ENCODE data around the gene PRPSAP1.
"Not testable (repeated sequence)": the region's sequence is repeated elsewhere in the genome, so short reads cannot be mapped to it uniquely, and the experiment has no call there.

Gene PRPSAP1

GRCh38 chr17:76317535-76317934, 36.2 kb downstream of the PRPSAP1 start:
- no peak for DNase-seq (ENCODE audit: low spot score)

- DNase-seq (ENCODE audit: low spot score): peak; percentile 58
Observed at GRCh38 chr17:76314392-76315227, 39.1 kb downstream of the PRPSAP1 start.

GRCh38 chr17:76312735-76313134, 41.0 kb downstream of the PRPSAP1 start:
- no peak for DNase-seq (ENCODE audit: low spot score)

GRCh38 chr17:76309461-76309860, 44.3 kb downstream of the PRPSAP1 start:
- DNase-seq (ENCODE audit: low spot score): no peak

GRCh38 chr17:76307966-76308338, 45.8 kb downstream of the PRPSAP1 start, which contains the start of gene QRICH2:
Gene QRICH2 (minus strand): TSS chr17:76308276. CDS start chr17:76307998, 278 bp downstream.
- DNase-seq (ENCODE audit: low spot score): no peak

- DNase-seq (ENCODE audit: low spot score): no peak
Observed at GRCh38 chr17:76307299-76307965, 46.3 kb downstream of the PRPSAP1 start.

- DNase-seq (ENCODE audit: low spot score): not testable (repeated sequence)
Observed at GRCh38 chr17:76305135-76305454, 48.6 kb downstream of the PRPSAP1 start.

GRCh38 chr17:76304226-76305134, 49.2 kb downstream of the PRPSAP1 start:
- no peak for DNase-seq (ENCODE audit: low spot score)

GRCh38 chr17:76297436-76297835, 56.3 kb downstream of the PRPSAP1 start:
- DNase-seq (ENCODE audit: low spot score): no peak

- no peak for DNase-seq (ENCODE audit: low spot score)
Observed at GRCh38 chr17:76296889-76297288, 56.8 kb downstream of the PRPSAP1 start.

GRCh38 chr17:76296186-76296585, 57.5 kb downstream of the PRPSAP1 start:
- no peak for DNase-seq (ENCODE audit: low spot score)

- no peak for DNase-seq (ENCODE audit: low spot score)
Observed at GRCh38 chr17:76293106-76293505, 60.6 kb downstream of the PRPSAP1 start.

GRCh38 chr17:76292567-76292966, 61.1 kb downstream of the PRPSAP1 start:
- DNase-seq (ENCODE audit: low spot score): no peak

GRCh38 chr17:76281573-76282371, 71.9 kb downstream of the PRPSAP1 start:
- DNase-seq (ENCODE audit: low spot score): no peak

GRCh38 chr17:76280650-76281049, 73.1 kb downstream of the PRPSAP1 start:
- no peak for DNase-seq (ENCODE audit: low spot score)

- DNase-seq (ENCODE audit: low spot score): no peak
Observed at GRCh38 chr17:76279742-76280287, 73.9 kb downstream of the PRPSAP1 start.

GRCh38 chr17:76278952-76279741, 74.6 kb downstream of the PRPSAP1 start:
- DNase-seq (ENCODE audit: low spot score): peak; percentile 67

- DNase-seq (ENCODE audit: low spot score): no peak
Observed at GRCh38 chr17:76278268-76278908, 75.3 kb downstream of the PRPSAP1 start.

- no peak for DNase-seq (ENCODE audit: low spot score)
Observed at GRCh38 chr17:76277300-76278267, 76.1 kb downstream of the PRPSAP1 start.
